ENCODE data around the gene ATF3. TPM values are rescaled to one million over a fixed set of nuclear protein-coding genes. Genes with fewer than 3 reads are reported as not detected.
A peak's percentile ranks its signal among the peaks of the same experiment; 100 is the strongest.

The ATF3 gene
- total RNA-seq, 1 experiment from 2014 or later, result 19.2 TPM

- DNase-seq (ENCODE audit: extremely low read depth, low read depth), result peak; percentile 25
These were observed 609 bp upstream of the ATF3 start for GRCh38 chr1:212607913-212608391.

- DNase-seq (ENCODE audit: extremely low read depth, low read depth), result peak; percentile 44
These were observed 569 bp downstream of the ATF3 start for GRCh38 chr1:212608959-212609700.

- no peak for DNase-seq (ENCODE audit: extremely low read depth, low read depth)
These were observed 1.4 kb downstream of the ATF3 start for GRCh38 chr1:212609701-212610574.

- no peak for DNase-seq (ENCODE audit: extremely low read depth, low read depth)
These were observed 2.0 kb downstream of the ATF3 start for GRCh38 chr1:212610575-212610967.

GRCh38 chr1:212611000-212611948, 2.7 kb downstream of the ATF3 start:
- DNase-seq (ENCODE audit: extremely low read depth, low read depth), result no peak

- no peak for DNase-seq (ENCODE audit: extremely low read depth, low read depth)
These were observed 3.7 kb downstream of the ATF3 start for GRCh38 chr1:212612041-212612961.

- no peak for DNase-seq (ENCODE audit: extremely low read depth, low read depth)
These were observed 5.1 kb downstream of the ATF3 start for GRCh38 chr1:212613440-212614335.

GRCh38 chr1:212614453-212615200, 6.1 kb downstream of the ATF3 start:
- DNase-seq (ENCODE audit: extremely low read depth, low read depth), result no peak

GRCh38 chr1:212615201-212615470, 6.6 kb downstream of the ATF3 start:
- no peak for DNase-seq (ENCODE audit: extremely low read depth, low read depth)

GRCh38 chr1:212618466-212619210, 10.1 kb downstream of the ATF3 start:
- DNase-seq (ENCODE audit: extremely low read depth, low read depth), result no peak

- DNase-seq (ENCODE audit: extremely low read depth, low read depth), result no peak
These were observed 11.7 kb downstream of the ATF3 start for GRCh38 chr1:212620293-212620692.

- no peak for DNase-seq (ENCODE audit: extremely low read depth, low read depth)
These were observed 12.7 kb downstream of the ATF3 start for GRCh38 chr1:212621043-212621948.

GRCh38 chr1:212621949-212622305, 13.4 kb downstream of the ATF3 start:
- DNase-seq (ENCODE audit: extremely low read depth, low read depth), result no peak

GRCh38 chr1:212622467-212622866, 13.9 kb downstream of the ATF3 start:
- DNase-seq (ENCODE audit: extremely low read depth, low read depth), result no peak

- DNase-seq (ENCODE audit: extremely low read depth, low read depth), result no peak
These were observed 14.3 kb downstream of the ATF3 start for GRCh38 chr1:212622906-212623305.

GRCh38 chr1:212623603-212624002, 15.0 kb downstream of the ATF3 start:
- DNase-seq (ENCODE audit: extremely low read depth, low read depth), result no peak

Data from NCI-H460 (cell line).